Left lobe of liver (tissue), 2 donors: ENCODE results near the gene FOXRED2. TPM values are rescaled to one million over a fixed set of nuclear protein-coding genes. Genes with fewer than 3 reads are reported as not detected.

Experiments
- ATAC-seq: fragments of 200-7000 bp; cut with Tn5 transposase; one replicate; pipeline ENCODE4 v1.9.1; 2020; ENCODE audit warnings: mild to moderate bottlenecking, moderate library complexity
- DNase-seq: peaks from one replicate; pipeline ENCODE4 v3.0.0-alpha.2; 2020; ENCODE audit warnings: low spot score
- total RNA-seq: library from RNA; stranded (reverse); gene quantifications from one replicate; pipeline ENCODE4 v1.2.1, GENCODE V29; 2021
- donor health status: DM: no; HTN: no; CAD: no; lungs with moderate emphysema.
- donor health status: DM: no; HTN: yes; CAD: no.

Gene FOXRED2
- total RNA-seq, 1 donor from 2014 or later, result 9.0 TPM

DNA sequence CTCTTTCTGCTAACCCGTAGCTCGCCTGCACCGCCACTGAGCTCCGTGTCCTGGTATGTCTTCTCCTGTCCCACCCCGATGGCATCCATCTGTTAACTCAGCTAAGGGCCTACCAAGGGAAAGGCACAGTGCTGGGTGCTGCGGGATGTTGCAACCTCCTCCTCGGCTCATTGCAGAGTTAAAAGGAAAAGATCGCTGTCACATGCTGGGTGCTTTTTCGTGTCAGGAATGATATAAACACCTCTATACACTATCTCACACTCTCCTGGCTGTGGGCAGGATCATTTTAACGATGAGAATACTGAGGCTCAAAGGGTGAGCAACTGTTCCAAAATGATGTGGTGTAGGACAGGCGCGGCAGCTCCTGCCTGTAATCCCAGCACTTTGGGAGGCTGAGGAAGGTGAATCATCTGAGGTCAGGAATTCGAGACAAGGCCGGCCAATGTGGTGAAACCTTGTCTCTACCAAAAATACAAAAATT, 35.5 kb downstream of the FOXRED2 start:
- ATAC-seq (no peak), DNase-seq (no peak)

DNA sequence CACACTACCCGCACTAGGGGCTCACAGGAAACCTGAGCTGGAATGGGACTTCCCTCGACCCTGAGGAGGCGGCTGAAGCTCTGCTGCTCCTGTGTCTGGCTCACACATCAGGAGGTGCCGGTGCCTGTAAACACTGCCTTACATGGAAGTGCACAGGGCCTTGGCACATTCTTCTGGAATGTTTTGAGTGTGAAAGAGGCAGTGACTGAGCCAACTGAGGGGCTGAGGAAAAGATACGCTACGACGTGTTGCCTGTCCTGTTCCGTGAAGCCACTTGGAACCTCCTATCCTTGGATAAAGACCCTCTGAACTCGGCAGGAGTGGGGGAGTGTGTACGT, 35.9 kb downstream of the FOXRED2 start:
- DNase-seq, result no peak
- ATAC-seq, result no peak

DNA sequence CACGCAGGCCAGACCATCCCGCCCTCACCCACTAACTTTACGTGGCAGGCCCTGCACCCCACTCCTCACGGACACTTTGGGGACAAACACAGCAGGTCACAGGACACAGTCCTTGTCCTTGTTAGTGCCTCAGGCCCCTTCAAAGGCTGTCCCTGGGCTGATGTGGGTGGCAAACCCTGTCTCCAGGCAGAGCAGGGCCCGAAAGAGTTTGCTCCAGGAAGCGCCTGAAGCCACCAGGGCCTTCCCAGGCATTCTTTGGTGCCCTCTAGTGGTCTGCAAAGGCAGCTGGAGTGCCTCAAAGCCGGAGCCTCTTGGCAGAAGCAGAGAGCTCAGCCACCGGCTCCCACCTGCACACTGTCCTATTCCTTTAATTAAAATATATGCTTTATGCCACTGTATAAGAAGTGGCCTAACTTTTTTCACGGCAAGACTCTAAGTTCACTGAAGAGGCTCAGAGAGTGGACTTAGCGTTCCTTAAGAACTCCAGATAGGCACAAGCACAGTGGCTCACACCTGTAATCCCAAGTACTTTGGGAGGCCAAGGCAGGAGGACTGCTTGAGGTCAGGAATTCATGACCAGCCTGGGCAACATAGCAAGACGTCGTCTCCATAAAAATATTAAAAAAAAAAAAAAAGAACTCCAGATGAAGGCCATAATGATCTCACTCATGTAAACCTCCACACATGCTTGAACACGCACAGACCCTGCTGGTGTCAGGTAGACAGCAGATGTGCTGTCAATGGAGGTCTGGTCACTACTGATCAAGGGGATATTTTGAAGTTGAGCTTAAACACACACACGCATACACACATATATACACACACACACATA, 36.5 kb downstream of the FOXRED2 start:
- DNase-seq (peak; percentile 81), ATAC-seq (peak; percentile 91)

DNA sequence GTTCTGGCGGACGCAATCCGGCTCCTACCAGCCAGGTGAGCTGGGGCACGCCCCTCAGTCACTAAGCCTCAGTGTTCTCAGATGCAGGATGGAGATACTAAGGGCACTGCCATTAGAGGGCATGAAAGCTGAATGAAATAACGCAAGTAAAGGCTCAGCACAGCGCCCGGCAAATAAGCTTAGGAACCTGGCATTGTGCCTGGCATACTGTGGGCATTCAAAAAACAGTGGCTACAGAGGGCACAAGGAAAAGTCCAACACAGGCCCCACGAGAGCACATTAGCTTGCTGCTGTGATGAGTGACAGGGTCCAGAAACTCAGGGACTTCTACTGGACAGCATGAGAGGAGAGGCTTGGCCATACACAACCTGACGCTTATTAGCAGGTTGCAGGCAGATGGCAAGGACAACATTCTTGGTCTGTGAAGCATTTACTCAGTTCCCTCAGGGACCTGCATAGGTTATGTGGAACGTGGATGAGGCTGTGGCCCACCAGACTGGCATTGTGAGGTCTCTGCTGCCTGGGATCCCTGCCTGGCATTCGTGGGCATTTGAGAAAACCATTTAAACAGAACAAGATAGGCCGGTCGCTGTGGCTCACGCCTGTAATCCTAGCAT, 37.6 kb downstream of the FOXRED2 start:
- ATAC-seq (no peak), DNase-seq (no peak)

DNA sequence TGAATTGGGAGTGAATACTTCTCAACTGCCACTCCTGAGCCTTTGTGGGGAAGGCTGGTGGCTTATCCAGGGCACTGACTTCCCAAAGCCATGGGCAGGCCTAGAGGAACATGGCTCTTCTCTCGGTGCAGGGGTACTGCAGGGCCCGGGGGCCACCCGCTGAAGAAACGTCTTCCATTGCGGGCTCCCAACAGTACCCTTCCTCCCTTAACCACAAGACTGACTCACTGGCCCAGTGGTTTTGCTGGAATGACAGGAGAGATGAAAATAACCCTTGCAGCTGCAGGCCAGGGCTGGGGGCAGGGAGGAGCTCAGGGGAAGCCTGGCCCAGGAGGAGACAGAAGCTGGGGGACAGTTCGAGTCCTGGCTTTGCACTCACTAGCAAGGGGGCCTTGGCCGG, 38.9 kb downstream of the FOXRED2 start:
- DNase-seq (no peak), ATAC-seq (no peak)

DNA sequence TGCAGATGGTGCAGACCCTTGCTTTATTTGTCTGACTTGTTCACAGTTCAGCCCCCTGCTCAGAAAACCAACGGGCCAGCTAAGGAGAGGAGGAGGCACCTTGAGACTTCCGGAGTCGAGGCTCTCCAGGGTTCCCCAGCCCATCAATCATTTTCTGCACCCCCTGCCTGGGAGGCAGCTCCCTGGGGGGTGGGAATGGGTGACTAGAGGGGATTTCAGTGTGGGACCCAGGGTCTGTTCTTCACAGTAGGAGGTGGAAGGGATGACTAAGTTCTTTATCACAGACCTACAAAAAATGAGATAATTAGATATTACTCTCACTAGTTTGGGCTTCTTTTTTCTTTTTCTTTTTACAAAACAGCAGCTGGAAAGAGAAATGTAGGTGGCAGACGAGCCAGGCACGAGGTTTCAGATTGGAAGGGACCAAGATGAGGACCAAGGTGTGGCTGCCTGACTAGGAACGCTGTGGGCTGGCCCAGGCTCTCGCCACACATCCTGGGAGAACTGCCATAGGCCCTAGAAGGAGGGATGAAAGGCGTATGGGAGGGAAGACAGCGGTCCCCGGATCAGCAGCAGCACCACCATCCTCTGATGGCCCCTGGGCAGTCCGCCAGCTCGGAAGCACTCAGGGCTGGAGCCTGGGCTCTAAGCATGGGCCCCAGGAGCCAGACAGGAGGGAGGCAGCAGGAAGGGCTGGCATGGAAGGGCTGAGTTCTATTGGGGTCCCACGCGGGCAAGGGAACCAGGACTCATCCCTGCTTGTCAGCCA, 39.6 kb downstream of the FOXRED2 start:
- DNase-seq, result no peak
- ATAC-seq, result no peak

DNA sequence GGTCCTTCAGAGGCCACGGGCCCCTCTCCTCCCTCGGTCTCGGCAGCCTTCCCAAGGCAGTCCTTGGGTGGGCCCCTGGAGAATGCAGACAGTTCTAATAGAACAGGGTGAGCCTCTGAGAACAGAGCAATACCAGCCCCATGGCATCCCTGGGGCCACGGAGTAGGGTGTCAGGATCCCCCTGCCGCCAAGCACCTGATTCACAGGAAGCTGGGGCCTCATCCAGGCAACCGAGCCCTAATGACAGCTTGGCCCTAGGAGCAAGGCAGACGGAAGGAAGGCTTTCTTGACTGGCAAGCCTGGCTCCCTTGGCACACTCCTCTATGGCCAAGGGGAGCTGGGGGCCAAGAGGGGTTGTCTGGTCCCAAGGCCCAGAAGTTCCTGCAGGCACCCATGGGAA, 40.6 kb downstream of the FOXRED2 start:
- DNase-seq (no peak), ATAC-seq (no peak)

DNA sequence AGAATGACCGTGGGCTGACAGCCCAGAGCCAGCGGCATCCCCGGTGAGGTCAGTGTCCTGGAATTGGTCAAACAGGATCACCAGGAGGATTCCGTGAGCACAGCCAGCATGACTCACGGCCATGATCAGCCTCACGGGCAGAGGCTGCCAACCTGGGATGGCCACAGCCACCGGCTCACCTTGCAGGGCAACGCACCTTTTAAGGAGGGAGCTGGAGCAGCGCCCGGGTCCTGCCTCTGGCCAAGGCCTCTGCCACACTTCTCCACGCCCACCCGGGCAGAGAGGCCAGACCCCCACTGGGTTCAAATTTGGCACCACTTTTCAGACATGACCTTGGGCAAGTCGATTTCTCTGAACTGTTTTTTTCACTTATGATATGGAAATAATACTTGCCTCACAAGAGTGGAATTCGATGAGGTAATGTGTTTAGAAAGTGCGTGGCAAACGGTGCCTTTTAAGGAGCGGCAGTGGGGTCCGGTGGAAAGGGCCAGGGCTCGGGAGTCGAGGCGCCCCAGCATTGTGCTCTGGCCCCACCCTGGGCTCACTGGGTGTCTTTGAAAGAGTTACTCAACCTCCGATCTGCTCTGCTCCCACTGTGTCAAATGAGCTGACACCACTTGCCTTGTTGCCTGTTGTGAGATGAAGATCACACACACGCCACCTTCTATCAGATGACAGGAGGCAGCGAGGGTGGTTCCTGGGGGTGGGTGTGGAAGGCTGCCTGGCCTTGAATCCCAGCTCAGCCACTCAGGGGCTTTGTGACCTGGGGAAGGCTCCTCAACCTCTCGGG, 41.4 kb downstream of the FOXRED2 start:
- DNase-seq (peak; percentile 92), ATAC-seq (peak; percentile 90)

DNA sequence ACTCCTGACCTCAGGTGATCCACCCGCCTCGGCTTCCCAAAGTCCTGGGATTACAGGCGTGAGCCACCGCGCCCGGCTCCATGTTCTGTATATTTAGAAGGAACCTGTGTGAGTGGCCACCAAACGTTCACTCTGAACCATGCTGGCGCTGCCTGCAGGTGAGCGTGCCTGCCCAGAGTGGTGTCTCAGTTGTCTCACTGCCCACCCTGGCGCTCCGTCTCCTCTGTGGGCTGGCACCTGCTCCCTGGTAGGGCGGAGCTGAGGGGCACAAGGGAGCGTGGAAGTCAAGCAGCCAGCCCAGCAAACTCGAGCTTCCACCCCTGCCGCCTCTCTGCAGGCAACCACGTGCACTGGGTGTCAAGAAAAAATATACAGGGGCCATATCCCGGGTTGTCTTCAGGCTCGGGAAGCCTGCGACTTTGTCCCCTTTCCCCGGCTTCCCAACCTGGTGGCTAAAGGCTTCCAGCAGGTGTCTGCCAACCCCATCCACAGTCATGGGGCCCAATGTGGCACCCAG, 42.1 kb downstream of the FOXRED2 start:
- ATAC-seq (no peak), DNase-seq (no peak)

DNA sequence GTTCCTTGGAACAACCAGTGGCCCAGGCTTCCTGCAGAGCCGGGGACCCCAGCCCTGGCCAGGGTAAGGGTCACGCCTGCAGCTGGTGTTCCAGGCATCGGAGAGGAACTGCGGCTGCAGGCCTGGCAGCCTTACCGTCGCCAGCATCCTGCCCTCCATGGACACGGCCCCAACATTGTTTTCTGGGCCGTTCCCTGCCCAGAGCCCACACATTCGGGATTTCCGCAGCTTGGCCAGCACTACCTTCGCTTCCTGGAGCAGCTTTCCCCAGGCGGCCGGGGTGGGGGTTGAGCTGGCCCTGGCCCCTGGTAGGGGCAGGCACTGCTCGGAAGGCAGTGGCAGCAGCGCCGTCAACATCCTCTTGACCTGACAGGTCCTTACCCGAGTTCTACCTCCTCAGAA, 43.1 kb downstream of the FOXRED2 start:
- DNase-seq, result no peak
- ATAC-seq, result no peak

DNA sequence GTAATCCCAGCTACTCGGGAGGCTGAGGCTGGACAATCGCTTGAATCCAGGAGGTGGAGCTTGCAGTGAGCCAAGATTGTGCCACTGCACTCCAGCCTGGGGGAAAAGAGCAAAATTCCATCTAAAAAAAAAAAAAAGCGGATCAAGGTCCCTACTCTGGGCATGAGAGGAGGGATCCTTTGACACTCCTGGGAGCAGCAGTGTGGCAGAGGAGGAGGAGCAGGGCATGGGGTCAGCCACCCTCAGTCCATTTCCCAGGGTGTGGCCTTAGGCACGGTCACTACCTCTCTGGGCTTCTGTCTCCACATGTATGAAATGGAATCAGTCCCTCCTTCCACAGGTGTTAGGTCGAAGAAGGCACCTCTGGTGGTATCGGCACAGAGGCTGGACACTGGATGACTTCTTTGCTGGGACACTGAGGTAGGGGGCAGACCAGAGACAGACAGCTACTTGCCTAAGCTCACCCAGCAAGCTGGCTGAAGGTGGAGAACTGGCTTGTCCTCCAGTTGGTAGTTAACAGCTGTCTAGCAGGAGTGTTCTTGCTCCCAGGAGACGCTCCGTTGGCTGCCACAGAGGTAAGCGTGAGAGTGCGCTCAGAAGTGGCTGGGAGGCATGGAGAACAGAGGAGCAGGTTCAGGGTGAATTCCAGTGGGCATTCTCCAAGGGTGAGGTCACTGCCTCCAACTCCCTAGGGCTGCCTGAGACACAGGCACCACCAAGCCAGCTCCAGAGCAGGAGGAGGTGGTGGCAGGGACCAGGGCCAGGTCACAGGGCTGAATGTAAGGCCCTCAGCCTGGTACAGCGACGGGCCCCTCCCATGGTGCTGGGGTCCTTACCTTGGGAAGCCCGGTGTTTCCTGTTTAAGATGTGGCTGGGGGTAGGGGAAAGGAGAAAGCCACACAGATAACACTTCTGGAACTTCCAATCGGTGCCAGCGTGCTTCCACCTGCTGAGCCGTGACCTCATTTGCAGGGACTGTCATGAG, 44.9 kb downstream of the FOXRED2 start:
- peak; percentile 33 for ATAC-seq
- no peak for DNase-seq

DNA sequence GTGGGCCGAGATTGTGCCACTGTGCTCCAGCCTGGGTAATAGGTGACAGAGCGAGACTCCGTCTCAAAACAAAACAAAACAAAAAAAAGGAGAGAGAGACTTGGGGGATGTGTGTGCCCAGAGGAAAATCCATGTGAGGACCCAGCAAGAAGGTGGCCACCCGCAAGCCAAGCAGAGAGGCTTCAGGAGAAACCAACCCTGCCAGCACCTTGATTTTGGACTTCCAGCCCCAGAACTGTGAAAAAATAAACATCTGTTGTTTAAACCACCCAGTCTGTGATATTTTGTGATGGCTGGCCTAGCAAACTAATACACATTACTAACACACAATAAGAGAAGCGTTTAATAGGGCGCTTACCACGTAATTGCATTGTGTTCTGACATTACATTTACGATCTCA, 46.6 kb downstream of the FOXRED2 start:
- DNase-seq, result no peak
- no peak for ATAC-seq

DNA sequence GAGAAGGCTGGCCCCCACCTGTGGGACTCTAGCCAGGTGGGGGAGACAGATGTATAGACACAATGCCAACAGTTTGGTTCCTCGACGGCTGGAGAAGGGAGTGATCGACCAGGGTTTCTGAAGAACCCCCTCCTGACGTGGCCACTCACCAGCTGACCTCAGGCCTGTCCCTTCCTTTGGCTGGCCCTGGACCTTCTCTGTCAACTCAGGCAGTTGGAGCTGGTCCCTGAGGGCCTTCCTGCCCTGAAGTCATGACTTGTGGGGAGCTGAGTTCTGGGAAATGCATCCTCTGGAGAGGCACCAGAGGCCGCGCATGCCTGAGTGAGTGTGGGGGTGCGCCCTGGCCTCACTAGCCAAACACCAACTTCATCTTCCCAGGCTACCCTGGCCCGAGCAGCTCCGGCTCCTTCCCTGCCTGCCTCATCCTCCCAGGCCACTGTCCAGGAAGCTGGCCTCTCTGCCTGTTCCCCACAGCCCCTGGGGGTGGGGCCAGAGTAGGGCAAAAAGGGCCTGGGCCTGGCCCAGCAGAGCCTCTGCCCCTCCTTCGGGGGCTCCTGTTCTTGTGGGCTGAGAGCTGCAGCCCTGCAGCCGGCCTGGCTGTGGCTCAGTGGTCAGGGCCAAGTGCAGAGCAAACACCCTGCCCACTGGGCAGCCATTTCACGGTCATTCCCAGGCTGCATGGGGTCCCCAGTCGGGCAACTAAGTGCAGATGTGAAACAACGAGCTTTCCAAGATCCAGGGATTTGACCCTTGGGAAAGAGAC, 49.0 kb downstream of the FOXRED2 start:
- no peak for ATAC-seq
- DNase-seq, result no peak

DNA sequence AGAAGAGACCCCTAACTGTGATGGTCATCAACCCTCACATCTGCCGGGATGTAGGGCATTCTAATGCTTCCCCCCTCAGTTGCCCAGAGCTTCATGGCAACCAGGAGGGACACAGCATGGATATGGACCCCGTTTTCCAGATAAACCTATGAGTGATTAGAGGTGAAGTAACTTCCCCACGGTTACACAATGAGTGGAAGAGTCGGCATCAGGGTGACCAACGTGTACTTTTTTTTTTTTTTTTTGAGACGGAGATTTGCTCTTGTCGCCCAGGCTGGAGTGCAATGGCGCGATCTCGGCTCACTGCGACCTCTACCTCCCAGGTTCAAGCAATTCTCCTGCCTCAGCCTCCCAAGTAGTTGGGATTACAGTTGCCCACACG, 50.4 kb downstream of the FOXRED2 start:
- ATAC-seq (no peak), DNase-seq (no peak)

DNA sequence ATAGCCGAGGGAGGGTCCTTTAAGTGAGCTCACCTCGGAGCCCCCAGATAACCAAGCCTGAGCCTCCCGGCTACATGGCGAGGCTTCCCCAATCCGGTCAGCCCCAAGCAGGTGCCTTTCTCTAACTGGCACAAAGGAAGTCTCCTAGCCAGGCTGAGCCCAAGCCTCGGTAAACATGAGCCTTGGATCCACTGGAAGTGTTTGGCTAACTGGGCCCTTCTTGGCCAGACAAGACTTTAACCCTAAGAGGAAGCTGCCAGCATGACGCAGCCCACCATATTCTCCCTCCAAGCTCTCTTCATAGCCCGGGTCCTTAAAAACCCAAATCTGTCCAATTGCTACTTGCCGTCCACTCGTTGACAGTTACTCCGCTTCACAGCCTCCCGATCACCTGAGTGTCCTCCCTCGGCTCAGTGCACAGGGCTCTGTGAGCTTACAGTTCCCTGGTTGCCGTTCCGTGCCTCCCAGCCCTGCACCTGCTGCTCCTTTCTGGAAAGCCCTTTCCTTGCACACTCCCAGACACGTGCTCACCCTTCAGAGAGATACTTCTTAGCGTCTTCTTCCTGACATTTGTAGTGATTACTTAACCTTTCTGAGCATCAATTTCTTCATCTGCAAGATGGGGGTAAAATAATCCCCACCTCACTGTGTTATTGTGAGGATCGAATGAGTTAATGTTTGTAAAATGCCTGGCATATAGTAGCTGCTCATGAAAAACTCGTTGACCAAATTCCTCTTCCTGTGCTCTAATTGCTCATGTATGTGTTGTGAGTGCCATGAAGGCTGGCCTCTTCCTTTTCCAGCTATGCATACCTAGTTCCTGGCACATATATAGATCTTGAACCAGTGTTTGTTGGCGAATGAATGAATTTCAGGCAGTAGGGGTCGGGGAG, 51.0 kb downstream of the FOXRED2 start:
- DNase-seq (no peak), ATAC-seq (peak; percentile 6)

DNA sequence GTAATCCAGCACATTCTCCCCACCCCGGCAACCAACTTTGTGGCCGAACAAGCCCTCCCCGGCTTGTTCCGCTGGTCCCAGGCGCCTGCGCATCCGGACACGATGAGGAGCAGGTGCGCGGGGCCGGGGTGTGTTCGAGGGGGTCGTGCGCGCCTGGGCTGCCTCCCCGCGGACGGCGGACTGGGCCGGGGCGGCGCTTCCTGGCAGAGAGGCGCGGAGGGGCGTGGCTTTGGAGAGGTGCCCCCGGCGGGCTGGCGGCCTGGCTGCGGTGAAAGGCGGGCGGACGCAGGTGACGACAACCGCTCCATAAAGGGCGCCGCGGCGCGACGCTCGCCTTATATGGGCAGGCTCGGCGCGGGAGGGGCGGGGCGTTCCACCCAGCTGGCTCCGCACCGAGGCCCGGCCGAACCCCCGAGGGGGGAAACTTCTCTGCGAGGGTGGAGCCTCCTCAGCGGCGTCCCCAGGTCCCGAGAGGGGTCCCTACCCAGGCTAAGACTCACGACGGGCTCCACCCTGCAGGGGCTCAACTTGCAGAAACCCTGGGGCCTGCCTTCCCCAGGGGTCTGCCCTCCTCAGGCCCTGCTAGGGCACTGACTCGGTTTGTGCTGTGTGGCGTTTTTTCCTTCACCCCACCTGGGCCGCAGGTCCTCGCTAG, 51.8 kb downstream of the FOXRED2 start:
- ATAC-seq (peak; percentile 85), DNase-seq (peak; percentile 95)

DNA sequence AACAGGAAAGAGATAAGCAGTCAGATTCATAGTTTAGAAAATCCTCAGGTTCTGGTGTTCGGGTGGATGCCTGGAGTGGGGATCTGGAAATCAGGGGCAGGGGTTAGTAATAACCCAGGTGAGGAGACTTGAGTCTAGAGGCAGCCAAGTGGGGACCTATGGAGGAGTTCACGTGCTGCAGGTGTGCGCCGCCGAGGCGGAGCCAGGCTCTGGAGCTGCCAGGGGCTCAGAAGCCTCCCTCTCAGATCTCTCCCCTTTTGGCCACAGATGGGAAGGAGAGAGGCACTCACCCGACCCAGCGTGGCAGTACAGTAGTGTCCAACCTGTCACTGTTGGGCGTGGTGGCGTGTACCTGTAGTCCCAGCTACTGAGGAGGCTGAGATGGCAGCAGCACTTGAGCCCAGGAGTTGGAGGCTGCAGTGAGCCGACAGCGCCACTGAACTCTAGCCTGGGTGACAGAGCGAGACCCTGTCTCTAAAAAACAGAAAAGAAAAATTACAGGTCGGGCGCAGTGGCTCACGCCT, 52.9 kb downstream of the FOXRED2 start:
- DNase-seq, result no peak
- ATAC-seq, result no peak
